HG02970 (cell line): ENCODE measurements around the gene SLX4IP.

Source experiments
- ATAC-seq: cut with Tn5 transposase; IDR thresholded peaks from one replicate; pipeline ENCODE4 v1.9.1; 2021; ENCODE audit warnings: mild to moderate bottlenecking, moderate library complexity, moderate number of reproducible peaks; ENCODE audit not compliant: unreplicated experiment, low FRiP score

Gene SLX4IP

DNA sequence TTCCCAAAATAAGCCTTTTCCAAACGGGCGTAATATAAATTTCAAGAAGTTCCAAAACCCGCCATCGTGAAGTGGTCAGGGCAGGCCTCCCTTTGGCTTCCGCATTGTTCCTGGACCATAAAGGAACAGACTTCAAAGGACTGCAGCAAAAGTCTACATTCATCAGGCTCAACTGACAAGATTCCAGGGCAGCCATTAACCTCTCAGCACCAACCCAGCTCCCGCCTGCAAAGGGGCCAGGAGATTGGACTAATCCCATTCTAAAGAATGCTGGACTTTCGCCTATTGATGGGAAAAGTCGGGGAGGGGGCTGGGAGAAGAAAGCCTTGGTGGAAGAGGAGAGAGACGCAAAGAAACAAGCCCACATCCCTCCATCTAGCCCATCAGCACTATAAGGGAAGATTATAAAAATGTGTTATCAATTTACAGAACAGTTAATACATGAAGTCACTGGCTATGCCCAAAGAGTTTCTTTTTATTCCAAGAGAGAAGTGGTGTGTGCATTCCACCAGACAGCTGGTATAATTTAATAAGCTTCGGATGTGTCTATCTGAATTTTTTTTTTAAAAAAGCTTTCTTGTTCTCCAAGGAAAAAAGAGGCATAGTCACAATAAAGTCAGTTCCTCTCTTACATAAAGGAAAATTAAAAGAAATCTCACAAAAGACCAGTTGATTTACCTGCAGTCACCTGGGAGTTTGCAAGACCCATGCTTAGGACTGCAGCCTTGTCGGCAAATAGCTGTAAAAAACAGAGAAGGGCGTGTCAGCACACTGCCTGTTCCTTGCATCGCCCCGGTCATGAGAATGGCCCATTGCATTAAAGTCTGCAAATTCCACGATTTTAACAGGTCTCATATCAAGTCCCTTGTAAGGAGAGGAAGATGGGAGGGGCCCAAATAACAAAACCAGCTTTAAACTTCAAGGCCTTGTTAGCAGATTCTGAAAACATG is 220.9 kb downstream of the SLX4IP start:
- ATAC-seq: no peak

DNA sequence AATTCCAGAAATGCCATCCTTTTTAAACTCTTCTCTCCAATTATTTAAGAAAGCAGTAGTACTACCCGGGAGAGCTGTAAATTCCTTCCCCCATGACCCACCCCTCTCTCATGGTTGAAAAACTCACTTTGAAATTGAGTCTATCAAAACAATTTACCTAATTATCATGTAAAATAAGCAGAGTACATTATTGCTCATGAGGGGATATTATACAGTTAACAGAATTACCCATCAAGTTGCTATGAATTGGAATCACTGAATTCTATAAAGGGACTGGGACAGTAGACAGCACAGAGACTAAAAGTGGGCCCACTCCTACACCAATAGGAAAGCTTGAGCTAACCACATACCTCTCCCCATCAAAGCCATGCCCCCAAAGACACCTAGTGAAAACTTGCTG is 222.3 kb downstream of the SLX4IP start:
- ATAC-seq: no peak

DNA sequence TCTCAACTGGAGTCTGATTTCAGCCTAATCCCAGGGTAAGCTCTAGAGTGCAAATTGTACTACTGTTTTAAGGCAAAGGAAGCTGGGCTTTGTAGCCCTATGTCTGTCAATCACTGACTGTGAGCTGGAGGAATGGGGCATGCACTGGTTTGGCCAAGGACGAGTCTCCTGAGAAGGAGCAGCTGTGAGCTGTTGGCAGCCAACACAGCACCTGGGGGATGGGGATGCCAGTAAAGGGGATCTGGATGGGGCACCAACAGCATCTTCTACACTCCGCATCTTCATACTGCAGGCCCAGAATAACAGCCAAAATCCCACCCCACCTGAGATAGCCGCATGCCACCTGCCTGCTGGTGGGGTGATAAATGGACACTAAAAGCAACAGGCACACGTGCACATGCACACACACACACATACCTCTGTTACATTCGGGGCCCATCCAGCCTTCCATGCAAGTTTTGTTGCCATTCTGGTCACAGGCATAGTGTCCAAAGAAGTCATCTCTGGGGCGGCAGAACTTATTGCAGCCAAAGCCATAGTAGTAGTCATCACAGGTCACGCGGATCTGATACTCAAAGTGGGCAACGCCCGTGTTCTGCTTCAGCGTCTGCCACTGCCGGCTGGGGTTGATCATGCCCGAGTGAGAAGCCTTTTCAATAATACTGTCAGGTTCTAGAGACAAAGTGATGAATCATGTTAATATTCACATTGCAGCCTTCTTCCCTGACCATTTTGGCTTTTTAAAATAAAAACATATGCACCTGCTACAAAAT is 223.1 kb downstream of the SLX4IP start:
- ATAC-seq: no peak

- ATAC-seq: no peak
Measured at GRCh38 chr20:10658876-10659632, 223.9 kb downstream of the SLX4IP start.

DNA sequence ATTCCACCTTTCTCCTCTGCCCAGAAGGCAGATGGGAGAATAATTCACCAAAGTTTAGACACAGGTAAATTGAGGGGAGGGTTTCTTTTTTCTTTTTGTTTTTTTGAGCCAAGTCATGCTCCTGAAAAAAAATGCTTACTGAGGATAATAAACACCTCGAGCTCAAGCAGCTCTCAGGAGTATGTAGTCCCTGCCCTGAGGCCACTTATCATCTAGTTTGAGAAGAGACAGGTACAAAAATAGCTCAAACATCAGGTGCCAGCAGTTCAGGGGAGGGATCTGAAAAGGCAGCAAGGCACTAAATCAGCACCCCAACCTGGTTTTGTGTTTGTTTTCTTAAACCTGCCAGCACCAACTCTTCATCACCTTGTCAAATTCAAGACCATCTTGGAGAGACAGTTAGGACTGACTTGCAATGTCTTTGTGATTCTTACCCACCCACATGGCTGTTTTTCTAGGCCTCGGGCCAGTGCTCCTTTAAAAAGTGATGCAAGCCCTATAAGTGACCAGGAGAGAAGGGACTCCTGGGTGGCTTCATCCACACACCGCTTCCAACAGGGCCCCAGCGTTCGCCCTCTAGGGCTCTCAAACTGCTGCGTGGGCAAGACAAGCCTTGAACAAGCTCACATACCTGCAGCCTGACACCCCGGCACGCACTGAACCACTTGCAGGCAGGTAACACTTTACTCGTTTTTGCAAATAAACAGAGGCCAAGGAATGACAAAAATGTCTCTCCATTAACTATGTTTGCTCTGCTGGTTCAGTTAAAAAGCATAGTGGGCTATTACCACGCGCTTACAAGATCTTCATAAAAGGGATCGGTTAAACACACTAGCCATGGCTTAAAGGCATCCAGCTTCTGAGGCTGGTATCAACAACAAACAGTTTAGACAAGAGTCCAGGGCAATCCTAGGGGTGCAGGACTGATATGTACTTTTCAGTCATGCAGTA is 224.8 kb downstream of the SLX4IP start:
- ATAC-seq: no peak

- ATAC-seq: no peak
Measured at GRCh38 chr20:10660661-10661060, 225.6 kb downstream of the SLX4IP start.

DNA sequence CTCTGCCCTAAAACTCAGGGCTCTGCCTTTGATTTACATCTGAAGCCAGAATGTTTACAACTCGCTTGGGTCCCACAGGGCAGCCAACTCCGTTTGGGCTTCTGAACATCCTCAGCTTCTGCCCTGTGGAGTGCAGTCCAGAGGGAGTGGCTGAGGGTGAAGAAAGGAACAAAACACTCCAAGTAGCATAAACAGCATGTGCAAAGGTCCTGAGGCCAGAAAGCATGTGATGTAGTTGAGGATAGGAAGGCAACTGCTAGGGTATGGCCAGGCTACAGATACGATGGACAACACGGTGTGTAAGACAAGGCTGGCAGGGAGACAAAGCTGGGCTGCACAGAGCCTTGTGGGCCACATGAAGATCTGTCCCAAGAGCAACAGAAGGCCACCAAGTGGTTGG is 226.2 kb downstream of the SLX4IP start:
- no peak for ATAC-seq

DNA sequence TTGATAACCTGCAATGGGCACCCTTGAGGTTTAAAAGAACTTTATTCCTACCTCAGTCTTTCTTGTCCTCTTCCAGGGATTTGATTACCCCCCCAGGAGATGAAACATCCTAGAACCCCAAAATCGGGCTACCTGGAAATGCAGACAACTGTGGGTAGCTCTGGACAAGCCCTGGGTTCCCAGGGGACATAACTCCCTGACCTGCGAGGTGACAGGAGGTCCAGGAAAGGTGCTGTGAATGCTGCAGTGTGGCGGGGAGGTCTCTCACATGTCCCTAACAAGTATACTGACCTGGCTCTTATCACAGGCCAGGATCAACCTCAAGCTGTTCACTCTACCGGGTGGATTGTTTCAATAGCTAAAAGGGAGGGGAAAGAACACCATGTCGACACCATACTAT is 227.0 kb downstream of the SLX4IP start:
- ATAC-seq: no peak

GRCh38 chr20:10662661-10663458 is 227.8 kb downstream of the SLX4IP start:
- ATAC-seq: no peak

DNA sequence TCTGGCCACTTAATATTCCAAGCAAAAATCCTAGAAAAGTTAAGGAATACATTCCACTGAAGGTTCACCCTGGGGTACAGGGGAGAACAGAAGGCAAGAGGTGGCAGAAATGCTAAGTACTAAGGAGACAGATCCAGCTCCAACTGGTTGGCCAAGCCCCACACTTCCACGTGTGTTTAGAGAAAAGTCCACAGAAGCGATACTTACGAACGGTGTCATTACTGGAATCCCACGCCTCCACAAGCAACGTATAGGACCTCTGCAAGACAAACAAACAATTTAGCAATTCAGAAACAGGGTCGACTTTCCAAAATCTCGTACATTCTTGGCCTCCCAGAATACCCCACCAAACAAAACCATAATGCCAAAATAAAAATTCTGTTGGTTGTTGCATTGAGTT is 228.7 kb downstream of the SLX4IP start:
- no peak for ATAC-seq

GRCh38 chr20:10665027-10665561 is 230.0 kb downstream of the SLX4IP start:
- ATAC-seq: no peak

GRCh38 chr20:10665791-10666190 is 230.7 kb downstream of the SLX4IP start:
- no peak for ATAC-seq

GRCh38 chr20:10666221-10667076 is 231.3 kb downstream of the SLX4IP start:
- no peak for ATAC-seq

- ATAC-seq: no peak
Measured at GRCh38 chr20:10667077-10667401, 231.9 kb downstream of the SLX4IP start.

- no peak for ATAC-seq
Measured at GRCh38 chr20:10667560-10668167, 232.6 kb downstream of the SLX4IP start.

GRCh38 chr20:10668677-10669368 is 233.7 kb downstream of the SLX4IP start:
- no peak for ATAC-seq
